Measurements from ENCODE around the gene WDR59. TPM values are rescaled to one million over a fixed set of nuclear protein-coding genes. Genes with fewer than 3 reads are reported as not detected.
A peak's percentile ranks its signal among the peaks of the same experiment; 100 is the strongest.

Gene WDR59
- total RNA-seq, 2 donors from 2014 or later = 28.8 to 36.8 TPM

DNA sequence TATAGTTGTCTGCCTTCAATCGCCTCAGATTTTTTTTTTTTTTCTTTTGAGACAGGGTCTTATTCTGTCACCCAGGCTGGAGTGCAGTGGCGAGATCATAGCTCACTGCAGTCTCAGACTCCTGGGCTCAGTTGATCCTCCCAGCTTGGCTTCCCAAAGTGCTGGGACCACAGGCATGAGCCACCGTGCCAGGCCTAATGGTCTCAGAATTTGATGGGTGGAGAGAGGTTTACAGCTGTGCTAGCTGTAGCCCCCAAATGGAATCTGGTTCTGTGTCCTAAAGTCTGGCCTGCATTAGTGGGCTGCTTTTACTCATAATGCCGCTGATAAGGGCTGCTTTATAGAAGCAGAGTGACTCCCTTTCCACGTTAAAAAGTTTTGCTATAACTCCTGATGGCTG lies 19.0 kb upstream of the WDR59 start:
- H3K27ac ChIP-seq = no peak overlapping the region
- no peak for DNase-seq (ENCODE audit: low spot score)

DNA sequence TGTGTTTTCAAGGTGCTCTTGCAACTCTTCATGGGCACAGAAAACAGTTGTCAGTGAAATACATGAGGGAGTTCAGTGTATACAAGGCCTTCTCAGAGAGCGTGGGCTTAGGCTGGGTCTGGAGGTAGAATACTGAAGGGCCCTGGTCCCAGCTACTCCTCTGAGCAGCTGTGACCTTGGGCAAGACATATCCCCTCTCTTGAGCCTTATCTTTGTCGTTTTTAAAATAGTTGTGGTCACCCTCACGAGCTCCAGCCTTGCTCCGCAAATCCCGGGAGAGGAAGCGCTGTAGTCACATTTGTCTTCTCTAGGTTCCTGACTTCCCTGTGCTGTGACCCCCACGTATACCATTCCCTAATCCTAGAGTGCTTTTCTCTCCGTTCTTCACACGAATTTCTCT lies 17.6 kb upstream of the WDR59 start:
- Histone ChIP-seq H3K4me3 (no peak overlapping the region), H3K4me1 (ENCODE audit: control insufficient read depth in 1 of 2, low read depth in 2 of 2) (peaks cover 0 to 21% of the 10 kb centered on the region in 2 donors), H3K36me3 (no peaks in the 10 kb centered on the region), H3K9me3 (no peaks in the 10 kb centered on the region), H3K27ac (no peak overlapping the region), H3K27me3 (replicated peaks; ENCODE audit: insufficient read depth) (no peaks in the 10 kb centered on the region)
- DNase-seq (ENCODE audit: low spot score) = no peak
- no peak for TF ChIP-seq CTCF (IDR thresholded peaks at IDR 0.05)
- no peak for ATAC-seq (ENCODE audit: insufficient number of reproducible peaks, low FRiP score, low read depth)

More for the DNA sequence above, 19.0 kb upstream of the WDR59 start:
- Histone ChIP-seq H3K27me3 (replicated peaks; ENCODE audit: insufficient read depth) (no peaks in the 10 kb centered on the region), H3K4me3 (no peak overlapping the region), H3K36me3 (no peaks in the 10 kb centered on the region), H3K9me3 (no peaks in the 10 kb centered on the region), H3K4me1 (ENCODE audit: control insufficient read depth in 1 of 2, low read depth in 2 of 2) (peaks cover 0 to 21% of the 10 kb centered on the region in 2 donors)
- no peak for TF ChIP-seq CTCF (IDR thresholded peaks at IDR 0.05)
- no peak for ATAC-seq (ENCODE audit: insufficient number of reproducible peaks, low FRiP score, low read depth)

DNA sequence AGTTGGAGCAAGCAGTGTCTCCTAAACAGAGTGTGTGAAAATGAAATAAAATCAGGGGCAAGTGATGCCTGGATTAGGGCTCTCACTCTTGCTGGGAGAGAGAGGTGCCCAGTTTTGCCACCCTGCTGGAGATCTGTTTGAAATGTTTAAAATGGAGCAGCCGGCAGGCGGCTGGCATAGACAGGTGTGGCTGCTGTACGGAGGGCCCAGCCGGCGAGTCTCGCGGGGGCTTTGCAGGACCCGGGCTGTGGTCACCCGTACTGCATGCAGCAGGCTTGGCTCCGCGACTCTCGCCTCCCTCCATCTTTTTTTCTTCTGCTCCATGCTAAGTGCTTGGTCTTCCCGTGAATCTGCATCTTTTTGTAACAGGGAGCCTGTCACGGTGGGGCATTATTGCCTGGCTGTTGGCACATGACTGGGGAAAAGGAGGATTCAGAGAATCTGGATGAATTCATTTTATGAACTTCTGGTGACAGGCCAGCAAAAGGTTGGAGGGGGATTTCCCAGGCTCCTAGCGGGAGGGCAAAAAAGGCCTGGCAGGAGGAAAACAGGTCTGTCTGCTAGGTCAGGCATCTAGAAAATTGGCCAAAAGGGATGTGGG lies 15.7 kb upstream of the WDR59 start:
- DNase-seq (ENCODE audit: low spot score) (no peak), ATAC-seq (ENCODE audit: insufficient number of reproducible peaks, low FRiP score, low read depth) (no peak)
- Histone ChIP-seq H3K4me1 (ENCODE audit: control insufficient read depth in 1 of 2, low read depth in 2 of 2) (peaks cover 0 to 21% of the 10 kb centered on the region in 2 donors), H3K36me3 (no peaks in the 10 kb centered on the region), H3K9me3 (no peaks in the 10 kb centered on the region), H3K27me3 (replicated peaks; ENCODE audit: insufficient read depth) (no peaks in the 10 kb centered on the region), H3K27ac (no peak overlapping the region), H3K4me3 (peak overlapping the region; percentile 87)
- no peak for TF ChIP-seq CTCF (IDR thresholded peaks at IDR 0.05)

GRCh38 chr16:74999609-75000480 lies 14.9 kb upstream of the WDR59 start:
- no peaks in the 10 kb centered on the region for H3K27me3 ChIP-seq (replicated peaks; ENCODE audit: insufficient read depth)
- no peak for DNase-seq (ENCODE audit: low spot score)

More at GRCh38 chr16:74999609-75000480, 14.9 kb upstream of the WDR59 start:
- Histone ChIP-seq H3K4me1 (ENCODE audit: control insufficient read depth in 1 of 2, low read depth in 2 of 2) (peaks cover 0 to 21% of the 10 kb centered on the region in 2 donors), H3K9me3 (no peaks in the 10 kb centered on the region), H3K4me3 (peak overlapping the region; percentile 87), H3K27ac (peak overlapping the region; percentile 58 to 74), H3K36me3 (no peaks in the 10 kb centered on the region)
- TF ChIP-seq CTCF (IDR thresholded peaks at IDR 0.05) = peak; percentile 8
- no peak for ATAC-seq (ENCODE audit: insufficient number of reproducible peaks, low FRiP score, low read depth)
